IMR-90 (cell line): ENCODE data around the gene BAHD1. TPM values are rescaled to one million over a fixed set of nuclear protein-coding genes. Genes with fewer than 3 reads are reported as not detected.

Source experiments
- ATAC-seq: fragments of 200-7000 bp; cut with Tn5 transposase; 2 replicates; pipeline ENCODE4 v1.9.1; 2020; ENCODE audit warnings: low read depth, mild to moderate bottlenecking, moderate library complexity
- BruUV-seq: library from RNA; stranded (reverse); fragments of 400-500 nt; replicated peaks from 2 replicates; lab custom pipeline; 2021; lab: Mats Ljungman, UMichigan
- CTCF ChIA-PET: fragments of 300-600 bp; formaldehyde crosslinking; extraction: SDS; loops from one replicate; lab custom pipeline; 2021; ENCODE audit warnings: antibody characterized with exemption; lab: Yijun Ruan, JAX
- POLR2A ChIA-PET: fragments of 300-600 bp; sonication (Branson Sonifier 250); formaldehyde crosslinking; loops from one replicate; lab custom pipeline; 2022; ENCODE audit warnings: antibody characterized with exemption; ENCODE audit not compliant: unreplicated experiment; lab: Charles Lee
- DNase-seq: peaks from one replicate; pipeline ENCODE4 v3.0.0; 2013
- H2AFZ ChIP-seq: replicated peaks from 2 replicates; pipeline ENCODE3; 2013; ENCODE audit warnings: low read length, mild to moderate bottlenecking; ENCODE audit not compliant: poor library complexity
- H2AK5ac ChIP-seq: 2 replicates; pipeline ENCODE4 v1.6.1; 2013; ENCODE audit warnings: low read depth, low read length, inconsistent platforms
- H2AK9ac ChIP-seq: replicated peaks from 2 replicates; pipeline ENCODE3; 2013; ENCODE audit warnings: mild to moderate bottlenecking, low read depth, low read length, moderate library complexity; ENCODE audit not compliant: poor library complexity
- H2BK120ac ChIP-seq: 2 replicates; pipeline ENCODE4 v1.6.1; 2013; ENCODE audit warnings: low read depth, low read length, inconsistent platforms
- H2BK15ac ChIP-seq: 3 replicates; pipeline ENCODE4 v1.6.1; 2013; ENCODE audit warnings: low read depth, low read length, inconsistent platforms
- H2BK20ac ChIP-seq: 2 replicates; pipeline ENCODE4 v1.6.1; 2013; ENCODE audit warnings: low read depth, mild to moderate bottlenecking, inconsistent platforms, low read length, moderate library complexity
- H2BK5ac ChIP-seq: 2 replicates; pipeline ENCODE4 v1.6.1; 2013; ENCODE audit warnings: mild to moderate bottlenecking, low read depth, low read length, inconsistent platforms; ENCODE audit not compliant: poor library complexity, severe bottlenecking
- H3K14ac ChIP-seq: replicated peaks from 2 replicates; pipeline ENCODE4 v1.6.1; 2013; ENCODE audit warnings: low read depth, low read length, inconsistent platforms
- H3K18ac ChIP-seq: 2 replicates; pipeline ENCODE4 v1.6.1; 2013; ENCODE audit warnings: low read depth, low read length, control low read depth
- H3K23ac ChIP-seq: 2 replicates; pipeline ENCODE4 v1.6.1; 2013; ENCODE audit warnings: low read depth, low read length, inconsistent platforms
- H3K27ac ChIP-seq: 2 replicates; pipeline ENCODE4 v1.5.1; 2013; ENCODE audit warnings: mild to moderate bottlenecking, control low read depth, low read length; ENCODE audit not compliant: insufficient read depth
- H3K27me3 ChIP-seq: 2 replicates; pipeline ENCODE4 v1.6.1; 2013; ENCODE audit warnings: low read length; ENCODE audit not compliant: control insufficient read depth, insufficient read depth
- H3K36me3 ChIP-seq: 2 replicates; pipeline ENCODE4 v1.6.1; 2013; ENCODE audit warnings: low read length, mixed read lengths; ENCODE audit not compliant: control insufficient read depth, insufficient read depth
- H3K4ac ChIP-seq: 2 replicates; pipeline ENCODE4 v1.6.1; 2013; ENCODE audit warnings: low read depth, low read length, inconsistent platforms
- H3K4me1 ChIP-seq: 2 replicates; pipeline ENCODE4 v1.6.1; 2013; ENCODE audit warnings: low read length, mixed read lengths; ENCODE audit not compliant: control insufficient read depth, insufficient read depth
- H3K4me2 ChIP-seq: 2 replicates; pipeline ENCODE4 v1.6.1; 2013; ENCODE audit warnings: low read depth, mild to moderate bottlenecking, control low read depth, low read length, moderate library complexity
- H3K4me3 ChIP-seq: 2 replicates; pipeline ENCODE4 v1.5.1; 2013; ENCODE audit warnings: low read depth, mild to moderate bottlenecking, control low read depth, low read length, moderate library complexity; ENCODE audit not compliant: insufficient read depth
- H3K56ac ChIP-seq: 2 replicates; pipeline ENCODE4 v1.6.1; 2013; ENCODE audit warnings: low read length, inconsistent platforms; ENCODE audit not compliant: insufficient read depth; ENCODE audit errors: extremely low read depth
- H3K79me1 ChIP-seq, 2 experiments: 2 replicates each; pipeline ENCODE4 v1.6.1; 2013; ENCODE audit warnings: low read length in 2 of 2, inconsistent platforms in 1 of 2, low read depth in 1 of 2
- H3K9ac ChIP-seq: 2 replicates; pipeline ENCODE4 v1.6.1; 2013; ENCODE audit warnings: low read depth, low read length, control low read depth
- H3K9me1 ChIP-seq: 2 replicates; pipeline ENCODE4 v1.6.1; 2013; ENCODE audit warnings: low read length, inconsistent platforms; ENCODE audit not compliant: insufficient read depth
- H3K9me3 ChIP-seq: 2 replicates; pipeline ENCODE4 v1.6.1; 2013; ENCODE audit warnings: low read length; ENCODE audit not compliant: control insufficient read depth, insufficient read depth
- H4K20me1 ChIP-seq: 2 replicates; pipeline ENCODE4 v1.6.1; 2013; ENCODE audit warnings: low read length, inconsistent platforms; ENCODE audit not compliant: insufficient read depth
- H4K5ac ChIP-seq: 2 replicates; pipeline ENCODE4 v1.6.1; 2013; ENCODE audit warnings: mild to moderate bottlenecking, low read depth, low read length, control low read depth
- H4K8ac ChIP-seq, 2 experiments: 2 replicates each; pipeline ENCODE4 v1.6.1; 2013; ENCODE audit warnings: low read depth in 2 of 2, low read length in 2 of 2, control low read depth in 1 of 2, inconsistent platforms in 1 of 2
- H4K91ac ChIP-seq: 2 replicates; pipeline ENCODE4 v1.6.1; 2013; ENCODE audit warnings: low read depth, low read length, inconsistent platforms; ENCODE audit not compliant: insufficient read depth
- CEBPB ChIP-seq: IDR thresholded peaks from 2 replicates; pipeline ENCODE4 v1.6.1; 2012; ENCODE audit warnings: low read depth, low read length, improper control_type of control experiment
- FOS ChIP-seq: fragments of 150-350 bp; IDR thresholded peaks from 2 replicates; pipeline ENCODE4 v1.6.1; 2016; ENCODE audit warnings: low read depth, low read length
- MAFK ChIP-seq: IDR thresholded peaks from 2 replicates; pipeline ENCODE4 v1.6.1; 2012; ENCODE audit warnings: low read depth, low read length, improper control_type of control experiment
- MAZ ChIP-seq: IDR thresholded peaks from 2 replicates; pipeline ENCODE4 v1.6.1; 2012; ENCODE audit warnings: low read depth, mild to moderate bottlenecking, low read length, improper control_type of control experiment, moderate library complexity, borderline replicate concordance
- MXI1 ChIP-seq: IDR thresholded peaks from 2 replicates; pipeline ENCODE4 v1.6.1; 2012; ENCODE audit warnings: low read depth, mild to moderate bottlenecking, low read length, moderate library complexity, borderline replicate concordance
- NFE2L2 ChIP-seq: fragments of 150-350 bp; IDR thresholded peaks from 2 replicates; pipeline ENCODE4 v1.6.1; 2016; ENCODE audit warnings: low read depth, mild to moderate bottlenecking, low read length
- POLR2A ChIP-seq: IDR thresholded peaks from 2 replicates; pipeline ENCODE4 v1.6.1; 2012; ENCODE audit warnings: mild to moderate bottlenecking, low read depth, low read length
- WGBS, 2 experiments: methylation state at CpG; one replicate each; pipeline versions ENCODE4 v1.1.5 to v1.1.7; 2013; ENCODE audit warnings: missing lambda C conversion rate in 2 of 2; ENCODE audit not compliant: insufficient read length in 1 of 2; ENCODE audit errors: extremely low coverage in 2 of 2; 5-methylcytosine and 5-hydroxymethylcytosine counted together
- dilution Hi-C: fragments of 300-500 bp; cut with HindIII; formaldehyde crosslinking; loops from one replicate; pipeline ENCODE4 v1.14.3; 2018; ENCODE audit warnings: low sequenced_read_pairs; ENCODE audit not compliant: unreplicated experiment
- in situ Hi-C: fragments of 300-500 bp; cut with MboI; formaldehyde crosslinking; loops from 3 replicates; pipeline ENCODE4 v1.14.3; 2019; ENCODE audit warnings: low sequenced_read_pairs, inconsistent platforms, mixed read lengths
- intact Hi-C: fragments of 100-400 bp; cut with micrococcal nuclease; formaldehyde crosslinking; loops from 2 replicates; pipeline ENCODE4 v1.10.0; 2022
- polyA plus RNA-seq, 3 experiments: library from polyadenylated mRNA; depleted of rRNA; stranded (reverse); fragments of >200 nt; gene quantifications; 2 replicates each; pipeline ENCODE4 v1.2.3, GENCODE V29; 2012; ENCODE audit warnings: low replicate concordance in 1 of 3
- total RNA-seq: library from RNA; depleted of rRNA; stranded (reverse); fragments of >200 nt; gene quantifications from 2 replicates; pipeline ENCODE4 v1.2.3, GENCODE V29; 2012
- TF ChIP-seq, protein P1 (sequence below): fragments of 150-350 bp; IDR thresholded peaks from 2 replicates; pipeline ENCODE4 v1.6.1; 2016; ENCODE audit warnings: low read depth, mild to moderate bottlenecking, low read length, moderate library complexity, borderline replicate concordance

The BAHD1 gene
- total and polyA plus RNA-seq, 2 of the 4 experiments (the other 2 are of a cell fraction) = 3.0 to 8.7 TPM

GRCh38 chr15:40512440-40512839, 71.7 kb downstream of the BAHD1 start:
- no peak overlapping the region for H2BK120ac ChIP-seq
- no peak overlapping the region for H3K14ac ChIP-seq
- no peaks in the 10 kb centered on the region for H4K20me1 ChIP-seq
- in situ Hi-C loops = no loop called here
- no peak overlapping the region for H2AK9ac ChIP-seq
- H3K9me3 ChIP-seq = no peaks in the 10 kb centered on the region
- no peaks in the 10 kb centered on the region for H3K79me1 ChIP-seq
- ChIA-PET POLR2A (interaction anchor here (0.6 kb wide), 1 partner anchor 23 kb away, joined by 4 read pairs; no protein-coding TSS in a partner anchor), CTCF (no interaction called here)
- dilution Hi-C loops = no loop called here
- no peak overlapping the region for H4K91ac ChIP-seq
- no peak overlapping the region for H2BK5ac ChIP-seq
- H3K4me2 ChIP-seq = no peak overlapping the region
- no peak overlapping the region for H3K56ac ChIP-seq
- H3K27me3 ChIP-seq = peaks cover 36% of the 10 kb centered on the region
- ATAC-seq (no peak), DNase-seq (no peak)
- H3K9me1 ChIP-seq = no peaks in the 10 kb centered on the region
- no peak overlapping the region for H2BK15ac ChIP-seq
- H2BK20ac ChIP-seq = no peak overlapping the region
- WGBS, 2 experiments = 89% methylated on average over 1 of the region's 2 CpGs; no CpG with 5 or more reads in 1 of the 2 experiments
- intact Hi-C loops = loop anchor here (5.0 kb wide), 1 partner anchor 70 kb away; the partner anchor contains the start of gene BAHD1
- H3K36me3 ChIP-seq = no peaks in the 10 kb centered on the region
- TF ChIP-seq FOS (no peak), CEBPB (no peak), MXI1 (no peak), NFE2L2 (no peak), POLR2A (no peak), MAZ (no peak), MAFK (no peak)
- TF ChIP-seq, protein P1, sequence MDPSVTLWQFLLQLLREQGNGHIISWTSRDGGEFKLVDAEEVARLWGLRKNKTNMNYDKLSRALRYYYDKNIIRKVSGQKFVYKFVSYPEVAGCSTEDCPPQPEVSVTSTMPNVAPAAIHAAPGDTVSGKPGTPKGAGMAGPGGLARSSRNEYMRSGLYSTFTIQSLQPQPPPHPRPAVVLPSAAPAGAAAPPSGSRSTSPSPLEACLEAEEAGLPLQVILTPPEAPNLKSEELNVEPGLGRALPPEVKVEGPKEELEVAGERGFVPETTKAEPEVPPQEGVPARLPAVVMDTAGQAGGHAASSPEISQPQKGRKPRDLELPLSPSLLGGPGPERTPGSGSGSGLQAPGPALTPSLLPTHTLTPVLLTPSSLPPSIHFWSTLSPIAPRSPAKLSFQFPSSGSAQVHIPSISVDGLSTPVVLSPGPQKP = no peak
- no peak overlapping the region for H4K5ac ChIP-seq
- no peak overlapping the region for H3K18ac ChIP-seq
- H3K9ac ChIP-seq = no peak overlapping the region
- no peak overlapping the region for H2AFZ ChIP-seq
- no TSS peak for BruUV-seq
- H3K4me3 ChIP-seq = no peak overlapping the region
- no peak overlapping the region for H3K27ac ChIP-seq
- no peak overlapping the region for H3K4ac ChIP-seq
- H3K23ac ChIP-seq = no peak overlapping the region
- no peak overlapping the region for H2AK5ac ChIP-seq
- no peak overlapping the region for H4K8ac ChIP-seq
- peaks cover 4% of the 10 kb centered on the region; the same call in 1 of the 2 replicates for H3K4me1 ChIP-seq
